H1 (cell line): ENCODE data around the gene ZNF526. TPM values are rescaled to one million over a fixed set of nuclear protein-coding genes. Genes with fewer than 3 reads are reported as not detected.

Experiments used
- CTCF ChIA-PET: fragments of 300-600 bp; sonication (Branson Sonifier 250); formaldehyde crosslinking; loops from one replicate; lab custom pipeline; 2021; ENCODE audit not compliant: partially characterized antibody; lab: Charles Lee
- POLR2A ChIA-PET: fragments of 300-600 bp; sonication (Branson Sonifier 250); formaldehyde crosslinking; loops from one replicate; lab custom pipeline; 2021; ENCODE audit warnings: inconsistent platforms; ENCODE audit not compliant: partially characterized antibody; lab: Charles Lee
- DNase-seq, 2 experiments: peaks; one replicate each; pipeline versions ENCODE4 v3.0.0 to v3.0.0-alpha.2; 2010 to 2022; ENCODE audit warnings: low spot score in 2 of 2, low read depth in 1 of 2, mixed read lengths in 1 of 2
- FAIRE-seq: peaks from 2 replicates; lab custom pipeline; 2011; peaks lifted over from hg19 to GRCh38; lab: Jason Lieb, UNC
- H2AFZ ChIP-seq: 2 replicates; pipeline ENCODE4 v1.8.1; 2012; ENCODE audit warnings: low read length, inconsistent platforms
- H2AK5ac ChIP-seq: 2 replicates; pipeline ENCODE4 v1.6.1; 2013; ENCODE audit warnings: low read depth, low read length
- H2BK120ac ChIP-seq: replicated peaks from 2 replicates; pipeline ENCODE3; 2013; ENCODE audit warnings: low read depth, low read length, inconsistent platforms
- H2BK12ac ChIP-seq: 2 replicates; pipeline ENCODE4 v1.6.1; 2013; ENCODE audit warnings: low read depth, low read length
- H2BK15ac ChIP-seq: 2 replicates; pipeline ENCODE4 v1.6.1; 2013; ENCODE audit warnings: low read length
- H2BK20ac ChIP-seq: 2 replicates; pipeline ENCODE4 v1.6.1; 2013; ENCODE audit warnings: low read length
- H2BK5ac ChIP-seq: 2 replicates; pipeline ENCODE4 v1.6.1; 2013; ENCODE audit warnings: low read depth, low read length
- H3K14ac ChIP-seq: 2 replicates; pipeline ENCODE4 v1.6.1; 2013; ENCODE audit warnings: inconsistent platforms; ENCODE audit not compliant: insufficient read length
- H3K18ac ChIP-seq: 2 replicates; pipeline ENCODE4 v1.6.1; 2013; ENCODE audit warnings: low read length; ENCODE audit errors: extremely low read depth
- H3K23ac ChIP-seq: 2 replicates; pipeline ENCODE4 v1.6.1; 2013; ENCODE audit warnings: inconsistent platforms; ENCODE audit not compliant: insufficient read length
- H3K23me2 ChIP-seq: 2 replicates; pipeline ENCODE4 v1.6.1; 2013; ENCODE audit warnings: low read depth, low read length
- H3K27ac ChIP-seq: 2 replicates; pipeline ENCODE4 v1.6.1; 2011; ENCODE audit warnings: low read depth, low read length, inconsistent platforms
- H3K27me3 ChIP-seq, 4 experiments: replicated peaks in 1 of 4; 1 replicate in 1 of 4; 2 replicates in 3 of 4; pipeline versions ENCODE4 v1.6.1 to v1.8.1; 2011 to 2013; ENCODE audit warnings: low read length in 3 of 4, mild to moderate bottlenecking in 3 of 4, inconsistent platforms in 2 of 4, mixed read lengths in 2 of 4, moderate library complexity in 1 of 4; ENCODE audit not compliant: control insufficient read depth in 3 of 4, insufficient read depth in 3 of 4; ENCODE audit errors: extremely low read depth in 1 of 4
- H3K36me3 ChIP-seq, 4 experiments: 2 replicates each; pipeline versions ENCODE4 v1.6.1 to v1.8.1; 2011 to 2013; ENCODE audit warnings: mild to moderate bottlenecking in 4 of 4, low read length in 3 of 4, moderate library complexity in 2 of 4, control low read depth in 1 of 4, inconsistent platforms in 1 of 4; ENCODE audit not compliant: insufficient read depth in 4 of 4, control insufficient read depth in 2 of 4
- H3K4ac ChIP-seq: replicated peaks from 2 replicates; pipeline ENCODE3; 2013; ENCODE audit warnings: low read length, low read depth, mixed read lengths, inconsistent platforms; ENCODE audit not compliant: insufficient read length
- H3K4me1 ChIP-seq, 4 experiments: replicated peaks in 1 of 4; 1 replicate in 1 of 4; 2 replicates in 3 of 4; pipeline versions ENCODE4 v1.6.1 to v1.8.1; 2011 to 2013; ENCODE audit warnings: low read length in 3 of 4, inconsistent platforms in 2 of 4, mixed read lengths in 1 of 4; ENCODE audit not compliant: insufficient read depth in 4 of 4, control insufficient read depth in 3 of 4
- H3K4me2 ChIP-seq, 2 experiments: 2 replicates each; pipeline versions ENCODE4 v1.6.1 to v1.8.1; 2011 to 2013; ENCODE audit warnings: low read depth in 2 of 2, low read length in 2 of 2, control low read depth in 1 of 2, inconsistent platforms in 1 of 2, mild to moderate bottlenecking in 1 of 2; ENCODE audit not compliant: insufficient read depth in 1 of 2
- H3K4me3 ChIP-seq, 4 experiments: fragments of 200-600, 300-600 bp in 1 of 4; sonication (generic), shearing (Covaris generic), sonication (Bioruptor Twin) in 1 of 4; 2 replicates each; pipeline versions ENCODE4 v1.5.1 to v1.8.1; 2011 to 2016; ENCODE audit warnings: low read length in 4 of 4, low read depth in 3 of 4, control low read depth in 2 of 4, inconsistent platforms in 2 of 4, mild to moderate bottlenecking in 2 of 4, mixed read lengths in 1 of 4, moderate library complexity in 1 of 4; ENCODE audit not compliant: insufficient read depth in 2 of 4; ENCODE audit errors: extremely low read depth in 1 of 4
- H3K56ac ChIP-seq: replicated peaks from 2 replicates; pipeline ENCODE3; 2013; ENCODE audit warnings: low read depth, mild to moderate bottlenecking, mixed read lengths, low read length, inconsistent platforms; ENCODE audit not compliant: insufficient read length
- H3K79me1 ChIP-seq: 2 replicates; pipeline ENCODE4 v1.6.1; 2013; ENCODE audit warnings: low read depth, low read length, control low read depth
- H3K79me2 ChIP-seq, 2 experiments: 2 replicates each; pipeline versions ENCODE4 v1.6.1 to v1.8.1; 2012 to 2013; ENCODE audit warnings: low read length in 2 of 2, mild to moderate bottlenecking in 2 of 2, inconsistent platforms in 1 of 2; ENCODE audit not compliant: insufficient read depth in 2 of 2, control insufficient read depth in 1 of 2
- H3K9ac ChIP-seq, 4 experiments: replicated peaks in 1 of 4; 1 replicate in 1 of 4; 2 replicates in 3 of 4; pipeline versions ENCODE4 v1.6.1 to v1.8.1; 2011 to 2013; ENCODE audit warnings: low read depth in 3 of 4, low read length in 3 of 4, control low read depth in 2 of 4, mild to moderate bottlenecking in 2 of 4, moderate library complexity in 2 of 4, inconsistent platforms in 1 of 4; ENCODE audit errors: extremely low read depth in 1 of 4
- H3K9me3 ChIP-seq, 2 experiments: 2 replicates each; pipeline versions ENCODE4 v1.6.1 to v1.8.1; 2012 to 2013; ENCODE audit warnings: mild to moderate bottlenecking in 2 of 2, moderate library complexity in 2 of 2, control low read depth in 1 of 2, inconsistent platforms in 1 of 2, low read depth in 1 of 2, low read length in 1 of 2, mixed read lengths in 1 of 2; ENCODE audit not compliant: insufficient read depth in 2 of 2
- H4K20me1 ChIP-seq, 2 experiments: replicated peaks in 1 of 2; 2 replicates each; pipeline versions ENCODE3 to v1.8.1; 2011 to 2013; ENCODE audit warnings: inconsistent platforms in 2 of 2, low read length in 2 of 2, mild to moderate bottlenecking in 1 of 2; ENCODE audit not compliant: insufficient read depth in 2 of 2, control insufficient read depth in 1 of 2
- H4K5ac ChIP-seq: 2 replicates; pipeline ENCODE4 v1.6.1; 2013; ENCODE audit warnings: low read length, low read depth, mixed read lengths, inconsistent platforms; ENCODE audit not compliant: insufficient read length
- H4K8ac ChIP-seq: 2 replicates; pipeline ENCODE4 v1.8.0; 2013; ENCODE audit warnings: mild to moderate bottlenecking, moderate library complexity, low read length, inconsistent platforms; ENCODE audit not compliant: insufficient read depth; ENCODE audit errors: extremely low read depth
- H4K91ac ChIP-seq: replicated peaks from 2 replicates; pipeline ENCODE3; 2013; ENCODE audit warnings: low read length, mixed read lengths, inconsistent platforms; ENCODE audit not compliant: insufficient read length
- BACH1 ChIP-seq: IDR thresholded peaks from 2 replicates; pipeline ENCODE4 v1.6.1; 2012; ENCODE audit warnings: low read length, improper control_type of control experiment
- BRCA1 ChIP-seq: IDR thresholded peaks from 2 replicates; pipeline ENCODE4 v1.6.1; 2012; ENCODE audit warnings: low read depth, low read length, improper control_type of control experiment
- CREB1 ChIP-seq: IDR thresholded peaks from 2 replicates; pipeline ENCODE4 v1.6.1; 2012; ENCODE audit warnings: inconsistent platforms
- JUN ChIP-seq: IDR thresholded peaks from 2 replicates; pipeline ENCODE4 v1.6.1; 2011; ENCODE audit warnings: low read depth, mild to moderate bottlenecking, improper control_type of control experiment, low read length
- KDM1A ChIP-seq: fragments of 200-600, 300-600 bp; sonication (generic); IDR thresholded peaks from 2 replicates; pipeline ENCODE4 v1.7.1; 2016; ENCODE audit warnings: mild to moderate bottlenecking, low read length, borderline replicate concordance
- KDM5A ChIP-seq: fragments of 200-600 bp; IDR thresholded peaks from 2 replicates; pipeline ENCODE4 v1.7.1; 2012; ENCODE audit warnings: mild to moderate bottlenecking, low read length, inconsistent platforms, mixed read lengths
- PHF8 ChIP-seq: fragments of 200-600 bp; sonication (generic); conservative IDR thresholded peaks from 2 replicates; pipeline ENCODE4 v1.7.1; 2012; ENCODE audit warnings: low read depth, mild to moderate bottlenecking, inconsistent platforms, low read length, moderate library complexity
- RBBP5 ChIP-seq: IDR thresholded peaks from 2 replicates; pipeline ENCODE4 v1.7.1; 2012; ENCODE audit warnings: low read depth, mild to moderate bottlenecking, inconsistent platforms, low read length, moderate library complexity, borderline replicate concordance
- SAP30 ChIP-seq: fragments of 300-600 bp; sonication (generic); IDR thresholded peaks from 2 replicates; pipeline ENCODE4 v1.7.1; 2012; ENCODE audit warnings: low read length, moderate library complexity, mild to moderate bottlenecking, inconsistent platforms; ENCODE audit not compliant: insufficient read depth, insufficient replicate concordance
- SIRT6 ChIP-seq: IDR thresholded peaks from one replicate; pipeline ENCODE4 v1.7.1; 2012; ENCODE audit warnings: low read length, inconsistent platforms
- TAF1 ChIP-seq: IDR thresholded peaks from 2 replicates; pipeline ENCODE4 v1.6.1; 2011; ENCODE audit warnings: mild to moderate bottlenecking, low read depth, low read length
- TEAD4 ChIP-seq: IDR thresholded peaks from 2 replicates; pipeline ENCODE4 v1.6.1; 2012; ENCODE audit warnings: low read depth, low read length, inconsistent platforms, mixed read lengths
- YY1 ChIP-seq: IDR thresholded peaks from 2 replicates; pipeline ENCODE4 v1.6.1; 2011; ENCODE audit warnings: low read depth, mild to moderate bottlenecking, low read length
- WGBS, 2 experiments: shearing (Covaris generic) in 1 of 2; methylation state at CpG; one replicate each; pipeline versions ENCODE4 v1.1.6 to v1.1.7; 2013 to 2015; ENCODE audit warnings: low lambda C conversion rate in 2 of 2, mixed read lengths in 2 of 2, inconsistent platforms in 1 of 2, low coverage in 1 of 2, missing lambda C conversion rate in 1 of 2; ENCODE audit not compliant: insufficient replicate concordance in 2 of 2, insufficient coverage in 1 of 2, insufficient read length in 1 of 2; ENCODE audit errors: extremely low coverage in 1 of 2, missing lambda C conversion rate in 1 of 2; 5-methylcytosine and 5-hydroxymethylcytosine counted together
- polyA plus RNA-seq, 7 experiments: library from polyadenylated mRNA; depleted of rRNA in 3 of 7; stranded (reverse) in 5 of 7; unstranded in 2 of 7; fragments of >200 nt in 5 of 7; fragments of 200-250 nt in 2 of 7; gene quantifications; 1 replicate in 5 of 7; 2 replicates in 1 of 7; 4 replicates in 1 of 7; pipeline versions ENCODE4 v1.2.1 to v1.2.3, GENCODE V29; 2011 to 2013; ENCODE audit warnings: missing spikeins in 2 of 7, mixed read lengths in 2 of 7
- total RNA-seq: library from RNA; stranded (reverse); fragmentation: NEBNext Ultra II Directional; extraction: Animal tissue kit (Norgen Biotek cat#: 25700); gene quantifications from 2 replicates; pipeline ENCODE4 v1.2.1, GENCODE V29; 2021

Gene ZNF526
- total and polyA plus RNA-seq, 2 of the 8 experiments (the other 6 are each of a cell fraction or from before 2014, with no cell fraction given) = 8.4 to 14.1 TPM

DNA sequence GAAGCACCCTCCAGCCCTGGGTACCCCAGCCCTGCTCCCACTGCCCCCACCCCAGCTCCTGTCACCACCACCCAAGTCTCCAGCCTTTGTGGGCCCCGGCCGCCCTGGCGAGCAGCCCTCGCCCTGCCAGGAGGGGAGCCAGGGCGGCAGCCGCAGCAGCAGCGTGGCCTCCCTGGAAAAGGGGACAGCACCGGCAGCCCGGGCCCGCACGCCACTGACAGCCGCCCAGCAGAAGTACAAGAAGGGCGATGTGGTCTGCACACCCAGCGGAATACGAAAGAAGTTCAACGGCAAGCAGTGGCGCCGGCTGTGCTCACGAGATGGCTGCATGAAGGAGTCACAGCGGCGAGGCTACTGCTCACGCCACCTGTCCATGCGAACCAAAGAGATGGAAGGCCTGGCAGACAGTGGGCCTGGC, 52.9 kb downstream of the ZNF526 start:
- no peaks in the 10 kb centered on the region for H3K9me3 ChIP-seq
- no peak overlapping the region for H3K4me3 ChIP-seq
- peaks cover 0 to 9% of the 10 kb centered on the region in 2 experiments; a peak in 1 of 4 replicates for H3K79me2 ChIP-seq
- no peaks in the 10 kb centered on the region for H3K27me3 ChIP-seq
- no peak overlapping the region for H2BK20ac ChIP-seq
- DNase-seq (no peak), FAIRE-seq (no peak)
- CTCF ChIA-PET = interaction anchor here (1.4 kb wide), 1 partner anchor 27 kb away, joined by 3 read pairs; no protein-coding TSS in a partner anchor
- TF ChIP-seq BACH1 (no peak), RBBP5 (no peak), KDM5A (no peak), CREB1 (no peak), PHF8 (no peak), YY1 (no peak), BRCA1 (no peak), TAF1 (no peak), SIRT6 (no peak), JUN (no peak), KDM1A (no peak), SAP30 (no peak), TEAD4 (no peak)
- H2BK5ac ChIP-seq = no peak overlapping the region
- POLR2A ChIA-PET = interaction anchor here (1.1 to 4.1 kb wide), 2 partner anchors 8 to 10 kb away, joined by 4 to 27 read pairs; no protein-coding TSS in a partner anchor
- no peak overlapping the region for H2BK12ac ChIP-seq
- no peak overlapping the region for H4K91ac ChIP-seq
- H3K14ac ChIP-seq = no peak overlapping the region
- H3K4ac ChIP-seq = no peak overlapping the region
- no peak overlapping the region for H3K56ac ChIP-seq
- H2BK15ac ChIP-seq = no peak overlapping the region
- no peak overlapping the region for H3K18ac ChIP-seq
- H3K4me1 ChIP-seq = peaks cover 0 to 19% (median 7%) of the 10 kb centered on the region in 4 experiments; a peak in 5 of 7 replicates
- H3K36me3 ChIP-seq = peaks cover 0 to 15% (median 5%) of the 10 kb centered on the region in 4 experiments; a peak in 2 of 8 replicates
- H3K79me1 ChIP-seq = peaks cover 5% of the 10 kb centered on the region
- H3K4me2 ChIP-seq = no peak overlapping the region
- H2AFZ ChIP-seq = no peak overlapping the region
- H3K9ac ChIP-seq = no peak overlapping the region
- H4K5ac ChIP-seq = no peak overlapping the region
- no peak overlapping the region for H3K27ac ChIP-seq
- peaks cover 0 to 8% of the 10 kb centered on the region in 2 experiments for H4K20me1 ChIP-seq
- no peak overlapping the region for H2BK120ac ChIP-seq
- H3K23me2 ChIP-seq = peaks cover 5% of the 10 kb centered on the region; the same call in 1 of the 2 replicates
- H3K23ac ChIP-seq = no peak overlapping the region
- H4K8ac ChIP-seq = no peak overlapping the region
- WGBS, 2 experiments = 96% methylated on average over 21 of the region's 23 CpGs; no CpG with 5 or more reads in 1 of the 2 experiments
- no peak overlapping the region for H2AK5ac ChIP-seq
